GM23338 (cell line): ENCODE data around the gene TBX19. TPM values are rescaled to one million over a fixed set of nuclear protein-coding genes. Genes with fewer than 3 reads are reported as not detected.

ENCODE experiments used
- ATAC-seq: fragments of 200-7000 bp; cut with Tn5 transposase; 3 replicates; pipeline ENCODE4 v1.9.1; 2020
- DNase-seq: peaks from one replicate; pipeline ENCODE4 v3.0.0-alpha.2; 2015; ENCODE audit warnings: low spot score
- H2AFZ ChIP-seq: fragments of 200-600 bp; sonication (generic); 2 replicates; pipeline ENCODE4 v1.8.0; 2016; ENCODE audit warnings: antibody characterized with exemption, mild to moderate bottlenecking, moderate library complexity
- H3F3A ChIP-seq: fragments of 200-600 bp; sonication (generic); replicated peaks from 2 replicates; pipeline ENCODE4 v1.8.0; 2017; ENCODE audit warnings: antibody characterized with exemption, mixed run types, low read depth
- H3K27ac ChIP-seq: fragments of 200-600 bp; sonication (generic); 2 replicates; pipeline ENCODE4 v1.6.1; 2016; ENCODE audit warnings: low read depth
- H3K27me3 ChIP-seq: fragments of 200-600 bp; sonication (generic); 2 replicates; pipeline ENCODE4 v1.8.0; 2016; ENCODE audit warnings: mild to moderate bottlenecking, mixed run types, moderate library complexity; ENCODE audit not compliant: insufficient read depth
- H3K36me3 ChIP-seq: fragments of 200-600 bp; sonication (generic); 2 replicates; pipeline ENCODE4 v1.8.0; 2016; ENCODE audit warnings: mild to moderate bottlenecking; ENCODE audit not compliant: insufficient read depth
- H3K4me1 ChIP-seq: fragments of 200-600 bp; sonication (generic); 2 replicates; pipeline ENCODE4 v1.8.0; 2016; ENCODE audit warnings: mild to moderate bottlenecking, moderate library complexity; ENCODE audit not compliant: insufficient read depth
- H3K4me2 ChIP-seq: fragments of 200-600 bp; sonication (generic); 2 replicates; pipeline ENCODE4 v1.7.1; 2017; ENCODE audit warnings: mixed run types
- H3K4me3 ChIP-seq: fragments of 200-600 bp; sonication (generic); 2 replicates; pipeline ENCODE4 v1.6.1; 2016; ENCODE audit warnings: mixed run types
- H3K79me2 ChIP-seq: fragments of 200-600 bp; sonication (generic); replicated peaks from 2 replicates; pipeline ENCODE4 v1.8.0; 2017; ENCODE audit warnings: mild to moderate bottlenecking; ENCODE audit not compliant: insufficient read depth
- H3K9me2 ChIP-seq: fragments of 200-600 bp; sonication (generic); 2 replicates; pipeline ENCODE4 v1.8.0; 2017; ENCODE audit not compliant: insufficient read depth
- H4K20me1 ChIP-seq: fragments of 200-600 bp; sonication (generic); replicated peaks from 2 replicates; pipeline ENCODE4 v1.8.0; 2017; ENCODE audit warnings: mild to moderate bottlenecking; ENCODE audit not compliant: insufficient read depth
- H3K27ac Mint-ChIP-seq: 2 replicates; pipeline ENCODE4 v1.8.0; 2020; ENCODE audit warnings: inconsistent platforms, mild to moderate bottlenecking, moderate library complexity, mixed read lengths
- H3K27me3 Mint-ChIP-seq: 3 replicates; pipeline ENCODE4 v1.8.0; 2022; ENCODE audit warnings: low read depth, mild to moderate bottlenecking, moderate library complexity, mixed read lengths, inconsistent platforms; ENCODE audit not compliant: insufficient read depth, poor library complexity
- H3K36me3 Mint-ChIP-seq: 3 replicates; pipeline ENCODE4 v1.8.0; 2021; ENCODE audit warnings: low read depth, mild to moderate bottlenecking, inconsistent platforms, moderate library complexity, mixed read lengths
- H3K4me1 Mint-ChIP-seq: 3 replicates; pipeline ENCODE4 v1.8.0; 2020; ENCODE audit warnings: mild to moderate bottlenecking, inconsistent platforms, mixed read lengths
- H3K4me3 Mint-ChIP-seq: 3 replicates; pipeline ENCODE4 v1.8.0; 2021; ENCODE audit warnings: moderate library complexity, mild to moderate bottlenecking, inconsistent platforms, mixed read lengths
- H3K9me3 Mint-ChIP-seq: 3 replicates; pipeline ENCODE4 v1.8.0; 2020; ENCODE audit warnings: moderate library complexity, mild to moderate bottlenecking, inconsistent platforms, mixed read lengths
- CREB1 ChIP-seq: fragments of 250-450 bp; sonication (Bioruptor Pico); IDR thresholded peaks from 2 replicates; pipeline ENCODE4 v1.5.0; 2020; ENCODE audit warnings: low read depth, mild to moderate bottlenecking, moderate library complexity
- EZH2phosphoT487 ChIP-seq: fragments of 200-600 bp; sonication (generic); IDR thresholded peaks from one replicate; pipeline ENCODE4 v1.8.1; 2018; ENCODE audit warnings: antibody characterized with exemption; ENCODE audit not compliant: unreplicated experiment
- JUNB ChIP-seq: IDR thresholded peaks from one replicate; pipeline ENCODE4 v1.6.1; 2016; ENCODE audit warnings: antibody characterized with exemption; ENCODE audit not compliant: unreplicated experiment
- NANOG ChIP-seq: IDR thresholded peaks from 2 replicates; pipeline ENCODE4 v1.6.1; 2016; ENCODE audit warnings: antibody characterized with exemption, borderline replicate concordance
- POLR2AphosphoS5 ChIP-seq: IDR thresholded peaks from 2 replicates; pipeline ENCODE4 v1.6.1; 2016; ENCODE audit warnings: antibody characterized with exemption, low read depth
- ZNF331 ChIP-seq: fragments of 250-450 bp; sonication (Bioruptor Pico); IDR thresholded peaks from 2 replicates; pipeline ENCODE4 v1.5.0; 2020; ENCODE audit warnings: low read depth, mild to moderate bottlenecking, moderate library complexity
- polyA plus RNA-seq: library from polyadenylated mRNA; unstranded; fragments of >200 nt; fragmentation: Nextera tagmentation; extraction: Ambion mirVana; gene quantifications from 2 replicates; pipeline ENCODE4 v1.2.1, GENCODE V29; 2016
- total RNA-seq: library from RNA; depleted of rRNA; stranded (reverse); fragments of >200 nt; shearing (Covaris generic); gene quantifications from 2 replicates; pipeline ENCODE4 v1.2.3, GENCODE V29; 2014
- TF ChIP-seq, protein P1 (sequence below): fragments of 250-450 bp; sonication (Bioruptor Pico); IDR thresholded peaks from 2 replicates; pipeline ENCODE4 v1.5.0; 2020; ENCODE audit warnings: mild to moderate bottlenecking, moderate library complexity
- TF ChIP-seq, protein P2 (sequence below), 2 experiments: fragments of 200-600 bp in 1 of 2; sonication (generic) in 1 of 2; conservative IDR thresholded peaks; 2 replicates each; pipeline versions ENCODE4 v1.5.1 to v1.6.1; 2016 to 2017; ENCODE audit warnings: antibody characterized with exemption in 2 of 2, low read depth in 2 of 2, mild to moderate bottlenecking in 2 of 2, moderate library complexity in 1 of 2

TBX19 gene
- total and polyA plus RNA-seq, 2 experiments from 2014 or later: 0.76 to 1.1 TPM

DNA sequence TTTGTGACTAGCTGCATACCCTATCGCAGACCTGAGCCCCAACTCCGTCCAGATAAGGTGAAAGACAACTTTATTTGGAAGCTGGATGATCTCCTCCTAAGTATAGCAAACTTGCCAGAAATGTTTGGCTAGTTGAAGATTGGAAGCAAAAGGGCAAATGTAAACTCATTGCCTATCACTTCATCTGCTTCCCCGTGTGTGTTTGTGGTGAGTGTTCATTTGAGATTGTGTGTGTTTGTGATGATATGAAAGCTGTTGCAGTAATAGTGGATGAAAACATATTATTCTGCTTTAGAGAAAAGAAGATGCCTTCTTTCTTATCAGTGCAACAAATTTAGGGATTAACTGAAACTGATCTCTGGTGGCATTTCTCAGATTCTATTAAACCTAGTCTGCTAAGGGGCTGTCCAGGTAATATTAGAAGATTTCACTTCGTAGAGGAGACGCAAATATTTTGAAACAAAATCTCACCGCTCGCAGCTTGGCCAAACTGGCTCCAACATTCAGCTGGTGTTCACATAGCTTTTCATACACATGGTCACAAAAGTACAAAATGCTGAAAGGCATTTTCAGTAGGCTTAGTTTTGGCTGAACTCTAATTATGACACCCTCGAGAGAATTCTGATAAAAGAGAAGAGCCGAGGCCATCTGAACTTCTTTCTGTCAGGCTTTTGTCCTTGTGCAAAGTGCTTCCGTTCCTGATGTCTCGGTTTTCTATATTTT, 1.1 kb downstream of the TBX19 start:
- Histone ChIP-seq H3K79me2 (no peaks in the 10 kb centered on the region), H3F3A (no peaks in the 10 kb centered on the region), H3K36me3 (no peaks in the 10 kb centered on the region), H3K9me2 (no peaks in the 10 kb centered on the region), H4K20me1 (no peaks in the 10 kb centered on the region), H3K4me2 (no peak overlapping the region), H3K27me3 (no peaks in the 10 kb centered on the region), H2AFZ (no peak overlapping the region), H3K4me3 (no peak overlapping the region), H3K4me1 (peaks cover 23% of the 10 kb centered on the region), H3K27ac (no peak overlapping the region)
- peaks cover 3% of the 10 kb centered on the region for H3K27me3 Mint-ChIP-seq
- DNase-seq: no peak
- no peaks in the 10 kb centered on the region for H3K36me3 Mint-ChIP-seq
- TF ChIP-seq CREB1 (CRISPR knock-in tag) (no peak), EZH2phosphoT487 (no peak), JUNB (no peak), POLR2AphosphoS5 (no peak), NANOG (no peak), ZNF331 (no peak)
- TF ChIP-seq, protein P1, sequence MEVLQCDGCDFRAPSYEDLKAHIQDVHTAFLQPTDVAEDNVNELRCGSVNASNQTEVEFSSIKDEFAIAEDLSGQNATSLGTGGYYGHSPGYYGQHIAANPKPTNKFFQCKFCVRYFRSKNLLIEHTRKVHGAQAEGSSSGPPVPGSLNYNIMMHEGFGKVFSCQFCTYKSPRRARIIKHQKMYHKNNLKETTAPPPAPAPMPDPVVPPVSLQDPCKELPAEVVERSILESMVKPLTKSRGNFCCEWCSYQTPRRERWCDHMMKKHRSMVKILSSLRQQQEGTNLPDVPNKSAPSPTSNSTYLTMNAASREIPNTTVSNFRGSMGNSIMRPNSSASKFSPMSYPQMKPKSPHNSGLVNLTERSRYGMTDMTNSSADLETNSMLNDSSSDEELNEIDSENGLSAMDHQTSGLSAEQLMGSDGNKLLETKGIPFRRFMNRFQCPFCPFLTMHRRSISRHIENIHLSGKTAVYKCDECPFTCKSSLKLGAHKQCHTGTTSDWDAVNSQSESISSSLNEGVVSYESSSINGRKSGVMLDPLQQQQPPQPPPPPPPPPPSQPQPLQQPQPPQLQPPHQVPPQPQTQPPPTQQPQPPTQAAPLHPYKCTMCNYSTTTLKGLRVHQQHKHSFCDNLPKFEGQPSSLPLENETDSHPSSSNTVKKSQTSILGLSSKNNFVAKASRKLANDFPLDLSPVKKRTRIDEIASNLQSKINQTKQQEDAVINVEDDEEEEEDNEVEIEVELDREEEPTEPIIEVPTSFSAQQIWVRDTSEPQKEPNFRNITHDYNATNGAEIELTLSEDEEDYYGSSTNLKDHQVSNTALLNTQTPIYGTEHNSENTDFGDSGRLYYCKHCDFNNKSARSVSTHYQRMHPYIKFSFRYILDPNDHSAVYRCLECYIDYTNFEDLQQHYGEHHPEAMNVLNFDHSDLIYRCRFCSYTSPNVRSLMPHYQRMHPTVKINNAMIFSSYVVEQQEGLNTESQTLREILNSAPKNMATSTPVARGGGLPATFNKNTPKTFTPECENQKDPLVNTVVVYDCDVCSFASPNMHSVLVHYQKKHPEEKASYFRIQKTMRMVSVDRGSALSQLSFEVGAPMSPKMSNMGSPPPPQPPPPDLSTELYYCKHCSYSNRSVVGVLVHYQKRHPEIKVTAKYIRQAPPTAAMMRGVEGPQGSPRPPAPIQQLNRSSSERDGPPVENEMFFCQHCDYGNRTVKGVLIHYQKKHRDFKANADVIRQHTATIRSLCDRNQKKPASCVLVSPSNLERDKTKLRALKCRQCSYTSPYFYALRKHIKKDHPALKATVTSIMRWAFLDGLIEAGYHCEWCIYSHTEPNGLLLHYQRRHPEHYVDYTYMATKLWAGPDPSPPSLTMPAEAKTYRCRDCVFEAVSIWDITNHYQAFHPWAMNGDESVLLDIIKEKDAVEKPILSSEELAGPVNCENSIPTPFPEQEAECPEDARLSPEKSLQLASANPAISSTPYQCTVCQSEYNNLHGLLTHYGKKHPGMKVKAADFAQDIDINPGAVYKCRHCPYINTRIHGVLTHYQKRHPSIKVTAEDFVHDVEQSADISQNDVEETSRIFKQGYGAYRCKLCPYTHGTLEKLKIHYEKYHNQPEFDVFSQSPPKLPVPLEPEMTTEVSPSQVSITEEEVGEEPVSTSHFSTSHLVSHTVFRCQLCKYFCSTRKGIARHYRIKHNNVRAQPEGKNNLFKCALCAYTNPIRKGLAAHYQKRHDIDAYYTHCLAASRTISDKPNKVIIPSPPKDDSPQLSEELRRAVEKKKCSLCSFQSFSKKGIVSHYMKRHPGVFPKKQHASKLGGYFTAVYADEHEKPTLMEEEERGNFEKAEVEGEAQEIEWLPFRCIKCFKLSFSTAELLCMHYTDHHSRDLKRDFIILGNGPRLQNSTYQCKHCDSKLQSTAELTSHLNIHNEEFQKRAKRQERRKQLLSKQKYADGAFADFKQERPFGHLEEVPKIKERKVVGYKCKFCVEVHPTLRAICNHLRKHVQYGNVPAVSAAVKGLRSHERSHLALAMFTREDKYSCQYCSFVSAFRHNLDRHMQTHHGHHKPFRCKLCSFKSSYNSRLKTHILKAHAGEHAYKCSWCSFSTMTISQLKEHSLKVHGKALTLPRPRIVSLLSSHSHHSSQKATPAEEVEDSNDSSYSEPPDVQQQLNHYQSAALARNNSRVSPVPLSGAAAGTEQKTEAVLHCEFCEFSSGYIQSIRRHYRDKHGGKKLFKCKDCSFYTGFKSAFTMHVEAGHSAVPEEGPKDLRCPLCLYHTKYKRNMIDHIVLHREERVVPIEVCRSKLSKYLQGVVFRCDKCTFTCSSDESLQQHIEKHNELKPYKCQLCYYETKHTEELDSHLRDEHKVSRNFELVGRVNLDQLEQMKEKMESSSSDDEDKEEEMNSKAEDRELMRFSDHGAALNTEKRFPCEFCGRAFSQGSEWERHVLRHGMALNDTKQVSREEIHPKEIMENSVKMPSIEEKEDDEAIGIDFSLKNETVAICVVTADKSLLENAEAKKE (CRISPR knock-in tag): no peak
- TF ChIP-seq, protein P2, sequence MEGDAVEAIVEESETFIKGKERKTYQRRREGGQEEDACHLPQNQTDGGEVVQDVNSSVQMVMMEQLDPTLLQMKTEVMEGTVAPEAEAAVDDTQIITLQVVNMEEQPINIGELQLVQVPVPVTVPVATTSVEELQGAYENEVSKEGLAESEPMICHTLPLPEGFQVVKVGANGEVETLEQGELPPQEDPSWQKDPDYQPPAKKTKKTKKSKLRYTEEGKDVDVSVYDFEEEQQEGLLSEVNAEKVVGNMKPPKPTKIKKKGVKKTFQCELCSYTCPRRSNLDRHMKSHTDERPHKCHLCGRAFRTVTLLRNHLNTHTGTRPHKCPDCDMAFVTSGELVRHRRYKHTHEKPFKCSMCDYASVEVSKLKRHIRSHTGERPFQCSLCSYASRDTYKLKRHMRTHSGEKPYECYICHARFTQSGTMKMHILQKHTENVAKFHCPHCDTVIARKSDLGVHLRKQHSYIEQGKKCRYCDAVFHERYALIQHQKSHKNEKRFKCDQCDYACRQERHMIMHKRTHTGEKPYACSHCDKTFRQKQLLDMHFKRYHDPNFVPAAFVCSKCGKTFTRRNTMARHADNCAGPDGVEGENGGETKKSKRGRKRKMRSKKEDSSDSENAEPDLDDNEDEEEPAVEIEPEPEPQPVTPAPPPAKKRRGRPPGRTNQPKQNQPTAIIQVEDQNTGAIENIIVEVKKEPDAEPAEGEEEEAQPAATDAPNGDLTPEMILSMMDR (conservative IDR thresholded peaks at IDR 0.05; ENCODE audit: low read depth in 2 of 2): no peak
- ATAC-seq: no peak
- H3K27ac Mint-ChIP-seq: no peak overlapping the region
- no peaks in the 10 kb centered on the region for H3K9me3 Mint-ChIP-seq
- H3K4me3 Mint-ChIP-seq: no peak overlapping the region
- peaks cover 25% of the 10 kb centered on the region for H3K4me1 Mint-ChIP-seq
